TTC549 (cell line): ENCODE data around the gene RDH8.
"Not testable (repeated sequence)": the region's sequence is repeated elsewhere in the genome, so short reads cannot be mapped to it uniquely, and the experiment has no call there.

Experiments used
- FAIRE-seq: peaks from 2 replicates; lab custom pipeline; 2012; peaks lifted over from hg19 to GRCh38; lab: Jason Lieb, UNC

Gene RDH8

GRCh38 chr19:10005632-10006334, 7.5 kb upstream of the RDH8 start:
- FAIRE-seq: no peak

GRCh38 chr19:10006335-10006708, 7.0 kb upstream of the RDH8 start:
- no peak for FAIRE-seq

GRCh38 chr19:10006752-10007323, 6.4 kb upstream of the RDH8 start:
- FAIRE-seq: no peak

- no peak for FAIRE-seq
Observed at GRCh38 chr19:10007371-10008183, 5.7 kb upstream of the RDH8 start.

GRCh38 chr19:10008184-10008765, 5.0 kb upstream of the RDH8 start:
- no peak for FAIRE-seq

- FAIRE-seq: no peak
Observed at GRCh38 chr19:10009714-10010224, 3.5 kb upstream of the RDH8 start.

GRCh38 chr19:10010247-10010691, 3.0 kb upstream of the RDH8 start, which contains the start of gene COL5A3:
Gene COL5A3 (minus strand): TSS chr19:10010504. CDS start chr19:10010385, 119 bp downstream.
- FAIRE-seq: no peak

GRCh38 chr19:10010939-10011338, 2.3 kb upstream of the RDH8 start:
- no peak for FAIRE-seq

- FAIRE-seq: no peak
Observed at GRCh38 chr19:10011974-10012373, 1.3 kb upstream of the RDH8 start.

GRCh38 chr19:10013834-10014618, 743 bp downstream of the RDH8 start:
- no peak for FAIRE-seq

- no peak for FAIRE-seq
Observed at GRCh38 chr19:10018263-10018662, 5.0 kb downstream of the RDH8 start.

GRCh38 chr19:10018786-10019185, 5.5 kb downstream of the RDH8 start:
- FAIRE-seq: no peak

- no peak for FAIRE-seq
Observed at GRCh38 chr19:10019246-10019645, 6.0 kb downstream of the RDH8 start.

- FAIRE-seq: no peak
Observed at GRCh38 chr19:10020851-10021250, 7.6 kb downstream of the RDH8 start.

- FAIRE-seq: no peak
Observed at GRCh38 chr19:10021446-10021845, 8.2 kb downstream of the RDH8 start.

- FAIRE-seq: no peak
Observed at GRCh38 chr19:10021863-10022262, 8.6 kb downstream of the RDH8 start.

GRCh38 chr19:10023096-10023495, 9.8 kb downstream of the RDH8 start:
- FAIRE-seq: not testable (repeated sequence)

- no peak for FAIRE-seq
Observed at GRCh38 chr19:10026744-10027143, 13.5 kb downstream of the RDH8 start.

GRCh38 chr19:10027158-10027997, 14.1 kb downstream of the RDH8 start:
- no peak for FAIRE-seq

GRCh38 chr19:10033614-10034013, 20.3 kb downstream of the RDH8 start:
- no peak for FAIRE-seq

GRCh38 chr19:10036601-10037071, 23.4 kb downstream of the RDH8 start:
- no peak for FAIRE-seq
